DMS53 (cell line): ENCODE data around the gene CGB2.

Experiments
- DNase-seq: peaks from one replicate; lab custom pipeline; 2025; lab: John Stamatoyannopoulos, UW

CGB2 gene

GRCh38 chr19:49031642-49032301, at the start of gene CGB2:
Gene CGB2 (plus strand): TSS chr19:49031890. CDS start chr19:49032096, 206 bp downstream.
- DNase-seq: peak; percentile 94

DNA sequence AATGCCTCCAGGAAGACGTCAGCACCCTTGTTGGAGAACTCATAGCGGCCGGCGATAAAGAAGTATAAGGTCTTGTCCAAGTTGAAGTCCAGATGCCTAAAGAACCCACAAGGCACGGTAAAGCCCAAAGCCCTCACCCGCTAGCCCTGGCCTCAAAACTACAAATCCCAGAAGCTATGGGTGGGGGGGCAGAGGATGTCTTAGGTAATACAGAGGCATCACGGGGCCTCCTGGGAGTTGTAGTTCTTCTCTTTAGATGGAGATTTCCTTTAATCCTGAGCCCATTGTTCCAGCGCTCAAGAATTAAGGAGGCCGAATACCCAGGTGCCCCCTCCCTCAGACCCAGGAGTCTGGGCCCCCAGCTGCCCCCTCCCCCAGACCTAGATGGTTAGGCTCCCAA, 49.4 kb upstream of the CGB2 start:
- DNase-seq: peak; percentile 43

DNA sequence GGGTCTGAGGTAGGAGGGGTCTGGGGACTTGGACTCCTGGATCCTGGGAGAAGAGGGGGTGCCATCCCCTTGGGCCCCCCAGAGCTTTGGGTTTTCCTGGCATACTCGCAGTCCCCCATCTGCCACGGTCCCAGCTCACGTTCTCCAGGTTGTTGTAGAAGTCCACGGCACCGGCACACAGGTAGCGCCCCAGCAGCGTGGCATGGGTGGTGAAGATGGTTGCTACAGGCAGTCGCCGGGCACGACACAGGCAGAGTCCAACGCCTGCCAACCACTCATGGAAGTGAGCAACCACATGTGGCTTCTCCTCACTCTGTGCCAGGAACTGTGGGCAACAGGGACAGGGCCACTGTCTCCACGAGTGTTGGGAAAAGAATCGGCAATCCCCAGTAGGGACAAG, 46.0 kb upstream of the CGB2 start:
- no peak for DNase-seq

DNA sequence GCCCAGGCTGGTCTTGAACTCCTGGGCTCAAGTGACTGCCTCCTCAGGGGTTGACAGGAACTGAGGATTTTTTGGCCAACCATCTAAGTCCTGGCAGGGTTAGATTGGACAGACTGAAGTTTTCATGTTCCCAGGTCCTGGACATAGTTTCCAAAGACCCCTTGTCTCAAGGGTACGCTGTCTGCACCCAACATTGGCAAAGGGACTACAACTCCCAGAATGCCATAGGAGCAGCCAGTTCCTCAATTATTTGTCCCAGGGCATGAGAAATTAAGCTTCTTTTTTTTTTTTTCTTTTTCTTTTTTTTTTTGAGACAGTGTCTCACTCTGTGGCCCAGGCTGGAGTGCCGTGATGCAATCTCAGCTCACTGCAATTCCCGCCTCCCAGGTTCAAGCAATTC, 45.5 kb upstream of the CGB2 start:
- DNase-seq: no peak

- no peak for DNase-seq
Observed at GRCh38 chr19:48987323-48987722, 44.4 kb upstream of the CGB2 start.

DNA sequence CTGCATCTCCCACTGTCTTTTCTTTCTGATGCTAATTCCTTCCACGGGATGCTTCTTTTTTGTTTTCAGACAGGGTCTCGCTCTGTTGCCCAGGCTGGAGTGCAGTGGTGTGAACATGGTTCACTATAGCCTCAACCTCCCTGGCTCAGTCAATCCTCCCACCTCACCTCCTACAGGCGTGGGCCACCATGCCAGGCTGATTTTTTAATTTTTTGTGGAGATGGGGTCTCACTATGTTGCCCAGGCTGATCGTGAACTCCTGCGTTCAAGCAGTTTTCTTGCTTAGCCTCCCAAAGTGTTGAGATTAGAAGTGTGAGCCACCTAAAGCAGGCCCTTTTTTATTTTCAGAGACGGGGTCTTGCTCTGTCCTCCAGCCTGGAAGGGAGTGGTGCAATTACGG, 43.4 kb upstream of the CGB2 start:
- no peak for DNase-seq

GRCh38 chr19:48988860-48989259, 42.8 kb upstream of the CGB2 start:
- DNase-seq: no peak

DNA sequence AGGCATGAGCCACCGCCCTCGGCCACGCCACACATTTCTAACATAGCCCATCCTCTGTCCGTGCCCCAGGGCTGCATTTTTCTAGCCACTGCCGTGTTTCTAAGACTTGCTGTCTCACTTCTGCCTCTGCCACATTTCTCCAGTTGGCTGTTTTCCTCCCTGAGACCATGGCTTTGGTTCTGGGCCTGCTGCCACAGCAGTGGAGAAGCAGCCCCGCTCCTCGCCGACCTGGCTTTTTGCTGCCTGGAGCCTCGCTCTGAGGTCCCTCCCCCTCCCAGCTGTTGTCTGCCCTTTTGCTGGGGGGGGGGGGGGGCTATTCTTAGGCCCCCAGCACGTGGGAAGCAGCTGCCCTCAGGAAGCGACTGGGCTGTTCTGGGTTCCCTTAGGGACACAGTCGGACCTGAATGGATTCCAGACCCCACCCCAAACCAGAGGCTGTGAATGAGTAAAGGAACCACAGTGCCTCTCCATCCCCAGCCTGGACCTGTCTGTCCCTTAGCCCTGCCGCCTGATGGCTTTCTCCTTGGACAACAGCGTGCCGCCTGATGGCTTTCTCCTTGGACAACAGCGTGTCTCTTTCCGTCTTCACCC, 41.9 kb upstream of the CGB2 start:
- no peak for DNase-seq

DNA sequence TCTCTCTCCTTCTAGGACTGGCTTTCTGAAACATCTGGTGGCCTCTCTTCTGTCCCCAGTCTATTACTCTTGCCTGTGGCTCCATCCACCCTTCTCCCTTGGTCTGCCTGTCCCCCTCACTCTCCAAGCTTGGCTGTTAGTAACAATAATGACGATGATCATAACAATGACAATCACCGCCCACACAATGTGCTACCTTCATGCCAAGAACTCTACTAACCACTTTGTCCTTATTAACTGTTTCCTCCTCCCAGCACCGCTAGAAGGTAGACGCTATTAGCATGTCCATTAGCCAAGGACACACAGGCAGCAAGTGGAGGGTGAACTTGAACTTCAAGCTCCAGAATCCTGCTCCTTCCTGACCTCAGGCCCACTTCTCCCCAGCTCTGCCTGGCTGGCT, 41.3 kb upstream of the CGB2 start:
- DNase-seq: no peak

GRCh38 chr19:48991011-48991609, 40.6 kb upstream of the CGB2 start:
- DNase-seq: no peak

DNA sequence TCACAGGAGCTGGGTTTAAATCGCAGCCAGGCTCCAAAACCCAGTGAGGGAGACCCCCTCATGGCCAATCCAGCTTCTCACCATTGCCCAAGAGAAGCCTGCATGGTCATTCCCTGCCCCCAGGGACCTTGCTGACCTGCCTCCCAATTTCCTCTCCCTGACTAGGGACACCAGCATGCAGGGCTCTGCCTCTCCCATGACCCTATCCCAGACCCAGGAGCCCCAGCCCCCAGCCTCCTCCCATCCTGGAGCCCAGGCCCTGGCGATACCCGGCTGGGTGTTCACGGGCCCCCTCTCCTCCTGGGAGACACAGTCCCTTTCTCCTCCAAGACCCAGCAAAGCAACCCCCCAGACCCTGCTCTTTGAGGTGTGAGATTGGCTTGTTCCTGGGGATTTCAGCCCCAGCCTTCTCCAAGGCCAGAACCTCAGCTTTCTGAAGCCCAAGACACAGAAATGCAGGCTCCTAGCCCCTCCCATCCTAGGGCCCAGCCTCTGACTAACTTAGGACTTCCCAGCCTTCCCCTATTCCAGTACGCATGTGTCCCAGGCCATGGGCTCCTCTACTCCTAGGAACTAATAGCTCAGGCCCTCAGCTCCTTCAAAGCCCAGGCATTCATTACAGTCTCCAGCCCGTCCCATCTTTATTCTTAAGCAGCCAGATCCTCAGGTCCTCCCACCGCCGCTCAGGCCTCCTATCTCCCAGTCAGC, 39.7 kb upstream of the CGB2 start:
- peak; percentile 45 for DNase-seq

DNA sequence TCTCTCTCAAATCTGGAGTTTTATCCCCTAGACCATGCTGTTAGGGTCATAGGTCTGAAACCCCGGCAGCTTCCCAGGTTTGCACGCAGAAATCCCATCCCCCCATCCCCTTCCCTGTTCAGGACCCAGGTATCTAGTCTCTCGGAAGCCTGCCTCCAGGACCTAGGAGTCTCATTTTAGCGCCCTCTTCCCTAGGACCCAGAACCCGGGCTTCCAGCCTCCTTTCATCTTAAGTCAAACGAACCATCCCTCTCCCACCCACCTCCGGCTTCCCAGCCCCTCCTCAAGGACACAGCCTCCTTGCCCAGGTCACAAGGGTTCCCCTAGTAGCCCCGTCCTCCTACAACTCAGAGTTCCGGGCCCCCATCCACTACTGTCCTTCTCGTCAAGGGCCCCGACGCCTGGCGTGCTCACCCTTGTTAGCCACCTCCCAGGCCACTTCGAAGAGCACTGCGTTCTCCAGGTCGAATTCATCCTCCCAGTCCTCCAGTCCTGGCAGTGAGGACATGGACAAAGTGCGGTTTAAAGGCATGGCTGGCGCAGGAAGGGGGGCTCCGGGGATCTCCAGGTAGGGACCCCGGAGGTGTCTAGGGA, 39.0 kb upstream of the CGB2 start:
- DNase-seq: peak; percentile 84

GRCh38 chr19:48993175-48994034, 38.3 kb upstream of the CGB2 start, which contains the start of the genes GYS1 and RUVBL2:
Gene GYS1 (minus strand): TSS chr19:48993309. CDS start chr19:48993112, 197 bp downstream.
Gene RUVBL2 (plus strand): TSS chr19:48993887. CDS start chr19:48993912, 25 bp downstream.
- peak; percentile 100 for DNase-seq

GRCh38 chr19:48994035-48994386, 37.7 kb upstream of the CGB2 start:
- DNase-seq: peak; percentile 43

DNA sequence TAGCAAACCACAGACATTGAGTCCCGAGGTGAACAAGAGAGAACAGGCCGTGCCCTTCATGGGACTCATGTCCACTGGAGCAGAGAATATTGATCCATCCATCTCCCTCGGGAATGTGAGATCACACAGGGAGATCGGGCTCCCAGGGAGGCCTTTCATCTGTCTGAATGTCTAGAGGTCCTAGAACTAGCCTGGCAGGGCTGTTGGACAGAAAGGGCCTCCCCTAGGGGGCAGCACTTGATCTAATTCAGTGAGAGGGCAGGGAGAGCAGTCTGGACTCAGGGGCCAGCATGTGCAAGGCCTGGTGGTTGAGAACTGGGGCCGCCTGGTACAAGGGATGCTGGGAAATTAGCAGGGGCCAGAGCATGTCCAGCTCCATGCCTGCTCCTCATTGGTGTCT, 33.7 kb upstream of the CGB2 start:
- DNase-seq: peak; percentile 83

DNA sequence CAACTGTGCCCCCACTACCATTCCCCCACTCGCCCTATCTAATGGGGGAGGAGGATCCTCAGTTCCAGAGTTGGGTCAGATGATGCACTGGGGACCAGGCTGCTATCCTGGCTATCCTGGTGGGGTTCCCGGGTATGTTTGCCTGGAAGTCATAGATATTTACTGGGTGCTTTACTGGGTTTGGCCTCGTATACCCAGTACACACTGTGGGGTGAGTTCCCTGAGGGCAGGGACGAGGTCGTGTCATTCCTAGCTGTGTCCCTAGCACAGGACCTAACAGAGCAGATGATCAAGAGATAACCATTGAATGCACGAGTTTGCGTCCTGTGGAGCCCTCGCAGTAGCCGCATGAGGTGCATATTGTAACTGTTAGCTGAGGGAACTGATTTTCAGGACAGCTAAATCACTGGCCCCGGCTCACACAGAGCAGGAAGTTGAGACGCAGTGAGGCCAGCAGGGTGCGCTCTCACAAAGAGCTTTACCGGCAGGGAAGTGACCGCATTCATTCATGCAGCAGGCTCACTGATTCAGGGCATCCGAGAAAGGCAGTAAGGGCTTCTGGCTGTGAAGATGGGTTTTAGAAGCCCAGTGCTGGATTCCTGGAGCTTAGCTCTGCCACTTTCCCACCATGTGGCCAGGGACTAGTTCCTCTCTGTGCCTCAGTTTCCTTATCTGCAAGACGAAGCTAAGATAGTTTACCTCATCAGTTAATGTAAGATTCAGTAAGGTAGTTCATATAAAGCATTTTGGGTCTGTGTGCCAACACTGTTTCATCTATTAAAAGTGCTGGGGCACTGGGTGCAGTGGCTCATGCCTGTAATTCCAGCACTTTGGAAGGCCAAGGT, 32.0 kb upstream of the CGB2 start:
- DNase-seq: peak; percentile 77

- no peak for DNase-seq
Observed at GRCh38 chr19:49004133-49004532, 27.6 kb upstream of the CGB2 start.

GRCh38 chr19:49004964-49005614, 26.6 kb upstream of the CGB2 start:
- DNase-seq: no peak

DNA sequence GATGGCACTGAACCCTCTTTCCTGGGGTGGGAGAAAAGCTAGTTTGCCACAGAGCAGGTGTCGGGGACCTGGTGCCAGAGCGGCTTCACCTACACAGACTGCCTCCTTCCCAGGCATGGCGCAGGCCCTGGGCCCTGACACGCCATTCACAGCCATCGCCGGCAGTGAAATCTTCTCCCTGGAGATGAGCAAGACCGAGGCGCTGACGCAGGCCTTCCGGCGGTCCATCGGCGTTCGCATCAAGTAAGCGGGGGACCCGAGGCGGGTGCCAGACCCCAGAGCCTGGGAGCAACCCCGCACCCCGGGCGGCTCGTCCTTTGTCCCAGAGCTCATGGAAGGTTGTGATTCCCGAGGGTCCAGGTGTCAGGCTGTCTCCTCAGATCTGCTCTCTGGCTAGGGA, 24.8 kb upstream of the CGB2 start:
- no peak for DNase-seq

DNA sequence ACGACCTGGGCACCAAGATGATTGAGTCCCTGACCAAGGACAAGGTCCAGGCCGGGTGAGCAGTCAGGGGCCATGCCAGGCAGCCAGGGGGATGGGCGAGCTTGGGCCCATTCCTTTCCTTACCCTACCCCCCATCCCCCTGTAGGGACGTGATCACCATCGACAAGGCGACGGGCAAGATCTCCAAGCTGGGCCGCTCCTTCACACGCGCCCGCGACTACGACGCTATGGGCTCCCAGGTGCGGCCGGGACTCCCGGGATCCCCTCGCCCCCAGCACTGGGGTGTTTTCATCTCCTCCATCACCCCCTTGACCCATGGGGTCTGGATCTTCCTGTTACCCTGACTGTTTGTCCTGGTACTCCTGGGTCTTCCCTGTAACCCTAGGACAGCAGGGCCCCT, 21.9 kb upstream of the CGB2 start:
- DNase-seq: no peak
